Esophagus squamous epithelium (tissue), 4 donors: ENCODE results near the gene PHC2.

Experiments used
- CTCF ChIP-seq, 6 experiments: fragments of 450-650 bp in 4 of 6; fragments of 200-600 bp in 2 of 6; sonication (generic) in 2 of 6; IDR thresholded peaks; one replicate each; pipeline ENCODE4 v1.5.1; 2016 to 2019; ENCODE audit warnings: antibody characterized with exemption in 6 of 6, mild to moderate bottlenecking in 4 of 6, moderate library complexity in 4 of 6
- POLR2A ChIP-seq, 4 donors: fragments of 450-650 bp; IDR thresholded peaks; one replicate each; pipeline ENCODE4 v1.6.1; 2017; ENCODE audit warnings: antibody characterized with exemption in 4 of 4, mild to moderate bottlenecking in 4 of 4, moderate library complexity in 3 of 4

DNA sequence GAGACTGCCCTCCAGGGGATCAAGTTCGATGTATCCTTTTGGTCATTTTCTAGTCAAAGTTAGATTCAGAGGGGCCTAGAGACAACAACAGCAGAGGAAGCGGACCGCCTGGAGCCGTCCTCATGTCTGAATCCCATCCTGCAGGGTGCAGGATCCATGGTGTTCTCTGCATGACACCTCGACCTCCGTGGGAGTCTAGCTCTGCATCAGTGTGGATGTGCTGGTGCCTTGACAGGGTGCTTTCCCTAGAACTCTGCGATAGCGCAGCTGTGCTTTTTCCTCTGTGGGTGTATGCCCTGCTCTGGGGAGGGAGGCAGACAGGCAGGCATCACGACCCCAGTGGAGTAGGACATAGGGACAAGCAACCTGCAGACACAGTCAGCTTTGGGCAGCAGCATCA lies 61.8 kb downstream of the PHC2 start:
- TF ChIP-seq POLR2A (IDR thresholded peaks at IDR 0.05) = no peak
- no peak for TF ChIP-seq CTCF (IDR thresholded peaks at IDR 0.05)
